Fibroblast of lung (primary cell): Measurements from ENCODE around the gene TCEAL1.

Experiments
- CTCF ChIP-seq, 2 donors: IDR thresholded peaks in 1 of 2; conservative IDR thresholded peaks in 1 of 2; 1 replicate in 1 of 2; 2 replicates in 1 of 2; pipeline ENCODE4 v1.5.1; 2011 to 2012; ENCODE audit warnings: low read length in 2 of 2, control low read depth in 1 of 2, inconsistent platforms in 1 of 2, low read depth in 1 of 2, mild to moderate bottlenecking in 1 of 2
- EZH2 ChIP-seq: IDR thresholded peaks from 2 replicates; pipeline ENCODE4 v1.5.1; 2012; ENCODE audit warnings: low read length, control low read depth, mild to moderate bottlenecking; ENCODE audit errors: missing control alignments

- TF ChIP-seq CTCF (conservative IDR thresholded peaks at IDR 0.05 in 1 of 2, IDR thresholded peaks at IDR 0.05 in 1 of 2; ENCODE audit: low read depth in 1 of 2, low read length in 2 of 2) (no peak), EZH2 (no peak)
Measured at GRCh38 chrX:103613362-103613890, 15.3 kb upstream of the TCEAL1 start.
